Loucy (cell line): ENCODE measurements around the gene SLC10A3.

Source experiments
- H2AFZ ChIP-seq: fragments of 200-600 bp; sonication (generic); 2 replicates; pipeline ENCODE4 v1.6.0; 2016; ENCODE audit warnings: antibody characterized with exemption, mild to moderate bottlenecking, low read length, moderate library complexity
- H3F3A ChIP-seq: fragments of 200-600 bp; 2 replicates; pipeline ENCODE4 v1.6.0; 2016; ENCODE audit warnings: antibody characterized with exemption, low read depth, mild to moderate bottlenecking
- H3K27me3 ChIP-seq: fragments of 200-600 bp; sonication (generic); 2 replicates; pipeline ENCODE4 v1.6.1; 2014; ENCODE audit warnings: low read length, mild to moderate bottlenecking; ENCODE audit not compliant: insufficient read depth, poor library complexity, severe bottlenecking
- H3K36me3 ChIP-seq: fragments of 200-600 bp; sonication (generic); 2 replicates; pipeline ENCODE4 v1.6.1; 2016; ENCODE audit warnings: low read length; ENCODE audit not compliant: insufficient read depth
- H3K4me1 ChIP-seq: fragments of 200-600 bp; sonication (generic); 2 replicates; pipeline ENCODE4 v1.5.1; 2014; ENCODE audit warnings: low read length, mild to moderate bottlenecking; ENCODE audit not compliant: insufficient read depth, poor library complexity, severe bottlenecking
- H3K4me2 ChIP-seq: fragments of 200-600 bp; sonication (generic); 2 replicates; pipeline ENCODE4 v1.6.0; 2014; ENCODE audit warnings: antibody characterized with exemption, low read length, low read depth, mild to moderate bottlenecking; ENCODE audit not compliant: poor library complexity, severe bottlenecking
- H3K4me3 ChIP-seq: fragments of 200-600 bp; sonication (generic); 2 replicates; pipeline ENCODE4 v1.5.1; 2014; ENCODE audit warnings: low read length, mild to moderate bottlenecking, mixed read lengths; ENCODE audit not compliant: poor library complexity, severe bottlenecking
- H3K79me2 ChIP-seq: fragments of 200-600 bp; sonication (generic); 2 replicates; pipeline ENCODE4 v1.6.1; 2014; ENCODE audit warnings: low read length; ENCODE audit not compliant: insufficient read depth
- H3K9ac ChIP-seq: fragments of 200-600 bp; sonication (generic); 2 replicates; pipeline ENCODE4 v1.6.0; 2014; ENCODE audit warnings: mild to moderate bottlenecking, low read depth, low read length, moderate library complexity; ENCODE audit not compliant: poor library complexity, severe bottlenecking
- H3K9me2 ChIP-seq: fragments of 200-600 bp; sonication (generic); replicated peaks from 2 replicates; pipeline ENCODE4 v1.6.1; 2016; ENCODE audit warnings: low read depth, low read length, mixed read lengths
- H3K9me3 ChIP-seq: fragments of 200-600 bp; sonication (generic); 2 replicates; pipeline ENCODE4 v1.6.1; 2014; ENCODE audit warnings: mild to moderate bottlenecking, antibody characterized with exemption, low read length, low read depth; ENCODE audit not compliant: insufficient read depth
- H4K20me1 ChIP-seq: fragments of 200-600 bp; sonication (generic); 2 replicates; pipeline ENCODE4 v1.6.0; 2014; ENCODE audit warnings: antibody characterized with exemption, low read length, mild to moderate bottlenecking; ENCODE audit not compliant: insufficient read depth, poor library complexity, severe bottlenecking
- EZH2phosphoT487 ChIP-seq: fragments of 200-600 bp; IDR thresholded peaks from 2 replicates; pipeline ENCODE4 v1.6.1; 2018; ENCODE audit warnings: antibody characterized with exemption, mild to moderate bottlenecking, moderate library complexity, borderline replicate concordance
- TF ChIP-seq, protein P1 (sequence below): fragments of 200-600 bp; sonication (generic); conservative IDR thresholded peaks from 2 replicates; pipeline ENCODE4 v1.5.1; 2014; ENCODE audit warnings: mild to moderate bottlenecking, antibody characterized with exemption, low read length

Gene SLC10A3

DNA sequence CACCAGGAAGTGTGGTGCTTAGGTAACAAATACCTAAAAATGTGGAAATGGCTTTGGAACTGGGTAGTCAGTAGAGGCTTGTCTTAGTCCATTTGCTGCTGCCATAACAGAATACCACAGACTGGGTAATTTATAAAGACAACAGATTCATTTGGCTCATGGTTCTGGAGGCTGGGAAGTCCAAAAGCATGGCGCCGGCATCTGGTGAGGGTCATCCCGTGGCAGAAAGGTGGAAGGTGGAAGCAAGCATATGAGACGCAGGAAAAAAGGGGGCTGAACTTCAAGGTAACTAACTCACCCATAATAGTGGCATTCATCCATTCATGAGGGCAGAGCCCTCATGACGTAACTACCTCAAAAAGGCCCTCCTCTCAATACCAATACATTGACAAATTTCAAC, 19.0 kb upstream of the SLC10A3 start:
- no peak overlapping the region for H2AFZ ChIP-seq
- H3K27me3 ChIP-seq: no peaks in the 10 kb centered on the region
- H3K79me2 ChIP-seq: no peaks in the 10 kb centered on the region
- TF ChIP-seq, protein P1, sequence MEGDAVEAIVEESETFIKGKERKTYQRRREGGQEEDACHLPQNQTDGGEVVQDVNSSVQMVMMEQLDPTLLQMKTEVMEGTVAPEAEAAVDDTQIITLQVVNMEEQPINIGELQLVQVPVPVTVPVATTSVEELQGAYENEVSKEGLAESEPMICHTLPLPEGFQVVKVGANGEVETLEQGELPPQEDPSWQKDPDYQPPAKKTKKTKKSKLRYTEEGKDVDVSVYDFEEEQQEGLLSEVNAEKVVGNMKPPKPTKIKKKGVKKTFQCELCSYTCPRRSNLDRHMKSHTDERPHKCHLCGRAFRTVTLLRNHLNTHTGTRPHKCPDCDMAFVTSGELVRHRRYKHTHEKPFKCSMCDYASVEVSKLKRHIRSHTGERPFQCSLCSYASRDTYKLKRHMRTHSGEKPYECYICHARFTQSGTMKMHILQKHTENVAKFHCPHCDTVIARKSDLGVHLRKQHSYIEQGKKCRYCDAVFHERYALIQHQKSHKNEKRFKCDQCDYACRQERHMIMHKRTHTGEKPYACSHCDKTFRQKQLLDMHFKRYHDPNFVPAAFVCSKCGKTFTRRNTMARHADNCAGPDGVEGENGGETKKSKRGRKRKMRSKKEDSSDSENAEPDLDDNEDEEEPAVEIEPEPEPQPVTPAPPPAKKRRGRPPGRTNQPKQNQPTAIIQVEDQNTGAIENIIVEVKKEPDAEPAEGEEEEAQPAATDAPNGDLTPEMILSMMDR: no peak
- no peak for TF ChIP-seq EZH2phosphoT487
- H3K36me3 ChIP-seq: no peaks in the 10 kb centered on the region
- peaks cover 10% of the 10 kb centered on the region for H3K4me1 ChIP-seq
- H3K4me3 ChIP-seq: no peak overlapping the region
- no peak overlapping the region for H3K9ac ChIP-seq
- H3K4me2 ChIP-seq: no peak overlapping the region
- H4K20me1 ChIP-seq: no peaks in the 10 kb centered on the region
- no peaks in the 10 kb centered on the region for H3K9me2 ChIP-seq
- no peaks in the 10 kb centered on the region for H3F3A ChIP-seq
- H3K9me3 ChIP-seq: no peaks in the 10 kb centered on the region

DNA sequence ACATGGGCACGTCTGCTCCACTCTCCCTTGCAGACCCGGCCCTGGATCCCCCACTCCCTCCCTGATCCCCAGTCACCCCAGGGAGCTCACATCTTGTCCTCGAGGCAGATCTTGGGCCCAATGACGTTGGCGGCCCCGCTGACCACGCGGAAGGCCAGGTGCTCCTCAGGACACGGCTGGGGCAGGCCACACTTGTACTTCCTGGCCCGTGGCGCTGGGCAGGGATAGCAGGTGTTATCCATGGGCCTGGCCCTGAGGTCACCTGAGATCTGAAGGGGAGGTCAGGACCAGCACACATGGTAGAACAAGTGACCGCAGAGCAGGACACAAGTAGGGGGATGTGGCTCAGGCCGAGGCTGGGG, 17.9 kb upstream of the SLC10A3 start:
- Histone ChIP-seq H3K4me2 (no peak overlapping the region), H3K79me2 (no peaks in the 10 kb centered on the region), H3K36me3 (no peaks in the 10 kb centered on the region), H3K4me3 (no peak overlapping the region), H4K20me1 (no peaks in the 10 kb centered on the region), H3K27me3 (no peaks in the 10 kb centered on the region), H3K9me2 (no peaks in the 10 kb centered on the region), H3K4me1 (peaks cover 10% of the 10 kb centered on the region), H3K9ac (no peak overlapping the region), H3F3A (no peaks in the 10 kb centered on the region), H3K9me3 (no peaks in the 10 kb centered on the region), H2AFZ (no peak overlapping the region)
- TF ChIP-seq, protein P1: no peak
- no peak for TF ChIP-seq EZH2phosphoT487

DNA sequence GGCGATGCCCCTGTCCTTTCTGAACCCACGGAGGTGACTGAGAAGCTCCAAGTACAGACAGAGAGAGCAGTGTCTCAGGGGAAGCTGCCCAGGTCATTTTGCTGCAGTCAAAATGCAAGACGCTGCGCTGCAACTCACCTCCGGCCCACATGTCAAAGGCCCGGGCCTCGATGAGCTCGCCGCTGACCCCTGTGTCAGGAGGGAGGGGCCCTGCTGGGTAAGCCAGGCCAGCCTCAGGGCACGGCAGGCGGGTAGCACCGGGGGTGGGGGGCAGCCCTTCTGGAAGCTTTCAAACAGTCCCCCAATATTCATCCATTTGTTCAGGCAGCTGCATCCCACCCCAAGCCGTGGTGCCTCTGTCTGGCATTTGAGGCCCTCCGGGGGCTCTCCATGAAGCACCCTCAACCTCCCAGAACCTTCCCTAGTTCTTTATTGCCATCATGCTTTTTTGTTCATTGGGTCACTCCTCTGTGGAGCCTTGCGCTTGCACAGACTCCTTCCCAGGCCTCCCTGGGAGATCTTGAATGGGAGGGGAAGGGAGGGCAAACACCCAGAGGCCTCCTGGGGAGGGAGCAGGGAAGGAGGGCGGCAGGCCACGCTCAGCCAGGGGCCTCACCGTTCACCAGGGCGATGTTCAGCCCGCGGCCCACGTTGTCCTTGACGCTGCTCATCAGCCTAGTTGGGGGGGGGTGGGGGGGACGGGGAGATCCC, 17.4 kb upstream of the SLC10A3 start:
- no peaks in the 10 kb centered on the region for H3F3A ChIP-seq
- no peak overlapping the region for H2AFZ ChIP-seq
- no peaks in the 10 kb centered on the region for H3K9me3 ChIP-seq
- no peak overlapping the region for H3K4me2 ChIP-seq
- H3K27me3 ChIP-seq: no peaks in the 10 kb centered on the region
- H4K20me1 ChIP-seq: no peaks in the 10 kb centered on the region
- no peak overlapping the region for H3K9ac ChIP-seq
- H3K4me3 ChIP-seq: no peak overlapping the region
- no peaks in the 10 kb centered on the region for H3K36me3 ChIP-seq
- TF ChIP-seq, protein P1: no peak
- no peak for TF ChIP-seq EZH2phosphoT487
- no peaks in the 10 kb centered on the region for H3K79me2 ChIP-seq
- H3K4me1 ChIP-seq: peaks cover 10% of the 10 kb centered on the region
- no peaks in the 10 kb centered on the region for H3K9me2 ChIP-seq
